Stimulated activated naive CD8-positive, alpha-beta T cell treated with anti-CD3 and anti-CD28 coated beads, Interleukin-15, amount 100 ng/mL, for 72 hours (primary cell): ENCODE measurements around the gene KRT6C.

Experiments
- ATAC-seq: fragments of 150-1000 bp; cut with Tn5 transposase; 2 replicates; pipeline ENCODE4 v1.10.0; 2021; ENCODE audit warnings: mild to moderate bottlenecking, moderate library complexity
- DNase-seq, 2 donors: peaks; one replicate each; pipeline ENCODE4 v3.0.0; 2021 to 2022
- H3K27ac Mint-ChIP-seq, 2 donors: one replicate each; pipeline ENCODE4 v1.8.0; 2022; ENCODE audit warnings: mild to moderate bottlenecking in 2 of 2, mixed read lengths in 2 of 2, moderate library complexity in 2 of 2
- H3K27me3 Mint-ChIP-seq: one replicate; pipeline ENCODE4 v1.8.0; 2022; ENCODE audit warnings: mixed read lengths
- H3K4me1 Mint-ChIP-seq: one replicate; pipeline ENCODE4 v1.8.0; 2022; ENCODE audit warnings: mild to moderate bottlenecking, mixed read lengths
- H3K4me3 Mint-ChIP-seq, 2 donors: one replicate each; pipeline ENCODE4 v1.8.0; 2022; ENCODE audit warnings: mild to moderate bottlenecking in 2 of 2, mixed read lengths in 2 of 2, moderate library complexity in 1 of 2
- H3K9me3 Mint-ChIP-seq, 2 donors: one replicate each; pipeline ENCODE4 v1.8.0; 2022; ENCODE audit warnings: mixed read lengths in 2 of 2

KRT6C gene

DNA sequence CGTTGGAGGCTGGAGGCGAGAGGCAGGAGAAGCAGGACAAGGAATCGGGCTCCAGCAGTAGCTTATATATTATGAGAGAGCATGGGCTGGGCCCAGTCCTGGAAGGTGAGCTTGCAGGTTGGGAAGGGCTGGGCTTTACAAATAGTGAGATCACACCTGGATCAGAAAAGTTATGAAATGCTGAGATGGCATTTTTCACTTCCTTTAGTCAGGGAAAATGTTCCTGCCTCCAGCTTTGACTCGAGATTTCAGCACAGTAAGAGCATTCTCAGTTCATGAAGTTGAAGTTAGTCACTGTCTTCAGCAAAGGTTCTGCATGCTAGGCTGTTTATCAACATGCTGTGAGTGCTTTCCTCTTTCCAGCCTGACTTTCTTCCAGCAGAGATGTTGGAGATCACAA lies at the start of gene KRT6C:
TSS of gene KRT6C (minus strand) at position 38 of the 400 bp plus-strand sequence. CDS start 68 bp downstream, outside the sequence.
- ATAC-seq (no peak), DNase-seq (no peak)
- H3K27me3 Mint-ChIP-seq: no peaks in the 10 kb centered on the region
- H3K9me3 Mint-ChIP-seq: peaks cover 0 to 4% of the 10 kb centered on the region in 2 donors
- H3K4me1 Mint-ChIP-seq: no peaks in the 10 kb centered on the region
- no peak within 1 kb of the TSS for H3K4me3 Mint-ChIP-seq
- no peak within 1 kb of the TSS for H3K27ac Mint-ChIP-seq

DNA sequence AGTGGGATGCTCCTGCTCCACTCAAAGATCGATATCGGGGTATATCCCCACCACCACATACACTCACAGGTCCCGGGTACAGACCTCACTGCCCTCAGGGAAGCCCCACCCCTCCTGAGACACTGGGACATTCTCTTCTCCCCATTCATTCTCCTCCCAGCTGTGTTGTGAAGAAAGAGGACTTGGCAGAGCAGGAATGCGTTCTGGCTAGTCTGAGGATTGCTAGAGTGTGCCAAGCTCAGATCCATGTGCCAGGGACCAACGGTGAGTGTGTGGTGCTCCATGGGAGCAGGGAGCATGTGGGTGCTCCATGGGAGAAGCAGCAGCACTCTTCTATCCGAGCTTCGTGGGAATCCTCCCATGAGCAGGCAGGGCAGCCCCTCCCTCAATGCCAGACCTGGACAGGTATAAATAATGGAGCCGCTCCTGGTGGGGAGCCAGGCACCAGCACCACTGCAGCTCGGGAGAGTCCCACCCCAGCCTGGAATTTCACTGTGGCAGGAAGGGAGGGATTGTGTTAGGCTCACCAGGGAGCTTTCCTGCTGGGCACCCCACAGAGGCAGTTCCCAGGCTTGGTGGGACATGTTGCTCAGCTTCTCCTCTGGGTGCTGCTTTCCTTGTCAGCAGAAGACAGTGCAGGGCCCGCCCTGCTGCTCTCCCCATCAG lies 48.9 kb upstream of the KRT6C start:
- H3K9me3 Mint-ChIP-seq: no peaks in the 10 kb centered on the region
- ATAC-seq (no peak), DNase-seq (no peak)
- H3K27me3 Mint-ChIP-seq: peaks cover 16% of the 10 kb centered on the region
- no peak overlapping the region for H3K4me3 Mint-ChIP-seq
- H3K27ac Mint-ChIP-seq: no peak overlapping the region
- peaks cover 8% of the 10 kb centered on the region for H3K4me1 Mint-ChIP-seq

DNA sequence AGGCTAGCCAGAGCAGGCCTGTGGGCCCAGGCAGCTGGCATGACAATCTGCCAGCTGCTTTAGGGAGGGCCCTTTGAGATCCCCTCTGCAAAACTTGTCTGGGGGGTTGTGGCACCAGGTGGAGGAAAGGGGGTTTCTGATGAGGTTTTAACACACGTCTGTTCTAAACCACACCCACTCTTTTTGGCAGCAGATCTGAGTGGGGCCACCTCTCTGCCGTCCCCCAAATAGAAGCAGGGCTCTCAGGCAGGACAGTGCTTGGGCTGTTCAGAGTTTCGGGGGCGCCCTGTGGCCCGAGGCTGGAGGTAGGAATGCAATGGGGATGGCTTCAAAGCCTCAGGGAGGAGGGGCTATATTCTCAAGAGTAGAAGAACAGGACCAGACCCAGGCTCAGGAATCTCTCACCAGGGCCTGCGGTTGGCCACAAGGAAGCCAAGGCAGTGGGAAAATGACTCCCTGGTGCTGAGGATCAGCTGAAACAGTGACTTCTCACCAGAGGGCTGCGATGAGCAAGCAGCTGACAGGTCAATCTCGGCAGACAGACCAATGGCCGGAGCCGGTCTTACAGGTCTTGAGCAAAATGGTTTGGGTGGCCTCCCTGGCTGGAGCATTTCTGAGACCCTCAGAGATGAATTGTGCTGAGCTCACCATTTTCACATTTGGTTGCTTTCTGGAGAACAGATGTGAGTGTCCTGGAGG lies 48.1 kb upstream of the KRT6C start:
- peaks cover 16% of the 10 kb centered on the region for H3K27me3 Mint-ChIP-seq
- DNase-seq: no peak
- ATAC-seq: no peak
- H3K9me3 Mint-ChIP-seq: no peaks in the 10 kb centered on the region
- peak overlapping the region in 1 of 2 donors; percentile 84 for H3K27ac Mint-ChIP-seq
- no peak overlapping the region for H3K4me3 Mint-ChIP-seq
- H3K4me1 Mint-ChIP-seq: peaks cover 8% of the 10 kb centered on the region

DNA sequence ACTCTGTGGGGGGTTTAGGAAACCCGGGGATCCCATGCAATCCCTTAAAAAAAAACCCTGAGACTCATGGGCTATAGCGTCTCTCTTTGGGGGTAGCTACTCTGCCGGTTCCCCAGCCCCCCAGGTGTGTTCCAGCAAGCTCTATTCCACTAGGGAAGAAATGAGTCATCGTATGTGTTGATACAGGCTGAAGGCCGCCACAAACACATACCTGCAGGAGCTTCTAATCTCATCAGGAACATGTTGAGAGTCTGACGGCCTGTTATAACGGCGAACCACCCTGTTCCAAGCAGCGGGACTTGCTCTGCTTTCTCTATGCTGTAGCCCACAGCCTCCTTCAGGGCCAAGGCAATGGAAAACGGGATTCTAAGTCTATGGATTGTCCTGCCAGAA lies 47.6 kb upstream of the KRT6C start:
- Mint-ChIP-seq H3K27me3 (peaks cover 16% of the 10 kb centered on the region), H3K9me3 (no peaks in the 10 kb centered on the region), H3K4me3 (no peak overlapping the region), H3K4me1 (peaks cover 8% of the 10 kb centered on the region), H3K27ac (no peak overlapping the region)
- DNase-seq (no peak), ATAC-seq (no peak)

DNA sequence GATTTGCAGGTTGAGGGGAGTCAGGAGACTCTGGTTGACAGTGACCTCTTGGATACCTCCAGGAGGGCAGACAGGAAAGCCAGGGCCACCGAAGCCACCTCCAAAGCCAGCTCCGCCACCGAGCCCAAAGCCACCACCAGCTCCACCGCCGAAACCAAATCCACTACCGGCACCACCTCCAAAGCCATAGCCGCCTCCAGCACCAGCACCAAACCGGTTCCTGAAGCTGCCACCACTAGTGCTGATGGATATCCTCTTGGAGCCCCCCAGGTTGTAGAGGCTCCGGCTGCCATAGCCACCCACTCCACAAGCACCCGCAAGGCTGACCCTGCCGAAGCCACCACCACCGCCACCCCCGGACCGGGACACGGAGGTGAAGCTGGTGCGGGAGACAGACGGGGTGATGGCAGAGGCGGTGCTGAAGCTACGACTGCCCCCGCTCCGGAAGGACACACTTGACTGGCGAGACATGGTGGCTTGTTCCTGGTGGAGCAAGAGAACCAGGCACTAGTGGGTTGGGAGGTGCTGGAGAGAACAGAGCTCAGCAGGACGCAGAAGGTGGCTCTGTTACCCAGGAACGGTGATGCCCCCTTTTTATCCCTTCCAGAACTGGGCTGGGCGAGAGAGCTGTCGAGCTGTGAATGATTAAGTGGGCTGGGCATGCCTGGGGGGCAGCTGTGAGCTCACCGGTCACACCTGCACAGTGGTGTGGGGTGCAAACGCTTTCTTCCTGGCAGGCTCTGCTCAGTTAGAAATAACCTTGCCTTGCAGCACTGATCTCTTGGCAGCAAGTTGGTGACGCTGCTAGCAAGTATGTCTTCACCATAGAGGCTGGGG lies 46.4 kb upstream of the KRT6C start, which contains the start of gene KRT5:
TSS of gene KRT5 (minus strand) at position 569 of the 837 bp plus-strand sequence. CDS start at position 471, 98 bp downstream.
- no peak for DNase-seq
- H3K9me3 Mint-ChIP-seq: no peaks in the 10 kb centered on the region

DNA sequence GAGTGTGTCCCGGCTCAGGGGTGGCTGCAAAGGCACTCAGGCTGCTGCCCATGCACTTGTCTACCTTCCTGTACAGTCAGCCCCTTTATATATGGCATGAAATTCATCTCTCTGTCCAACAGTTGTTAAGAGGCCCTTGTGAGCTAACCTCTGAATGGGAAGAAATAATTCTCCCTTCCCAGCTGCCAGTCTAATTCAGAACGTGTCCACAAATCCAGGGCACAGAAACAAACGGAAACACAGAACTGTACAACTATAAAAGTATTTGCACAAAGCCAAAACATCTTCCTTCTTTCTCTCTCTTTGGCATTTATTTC lies 45.7 kb upstream of the KRT6C start:
- Mint-ChIP-seq H3K27me3 (peaks cover 16% of the 10 kb centered on the region), H3K9me3 (no peaks in the 10 kb centered on the region)

More for the DNA sequence above, 46.4 kb upstream of the KRT6C start, which contains the start of gene KRT5:
- peaks cover 16% of the 10 kb centered on the region for H3K27me3 Mint-ChIP-seq
- no peak within 1 kb of the TSS for H3K4me3 Mint-ChIP-seq
- no peak for ATAC-seq
- no peak within 1 kb of the TSS for H3K27ac Mint-ChIP-seq
- peaks cover 8% of the 10 kb centered on the region for H3K4me1 Mint-ChIP-seq

DNA sequence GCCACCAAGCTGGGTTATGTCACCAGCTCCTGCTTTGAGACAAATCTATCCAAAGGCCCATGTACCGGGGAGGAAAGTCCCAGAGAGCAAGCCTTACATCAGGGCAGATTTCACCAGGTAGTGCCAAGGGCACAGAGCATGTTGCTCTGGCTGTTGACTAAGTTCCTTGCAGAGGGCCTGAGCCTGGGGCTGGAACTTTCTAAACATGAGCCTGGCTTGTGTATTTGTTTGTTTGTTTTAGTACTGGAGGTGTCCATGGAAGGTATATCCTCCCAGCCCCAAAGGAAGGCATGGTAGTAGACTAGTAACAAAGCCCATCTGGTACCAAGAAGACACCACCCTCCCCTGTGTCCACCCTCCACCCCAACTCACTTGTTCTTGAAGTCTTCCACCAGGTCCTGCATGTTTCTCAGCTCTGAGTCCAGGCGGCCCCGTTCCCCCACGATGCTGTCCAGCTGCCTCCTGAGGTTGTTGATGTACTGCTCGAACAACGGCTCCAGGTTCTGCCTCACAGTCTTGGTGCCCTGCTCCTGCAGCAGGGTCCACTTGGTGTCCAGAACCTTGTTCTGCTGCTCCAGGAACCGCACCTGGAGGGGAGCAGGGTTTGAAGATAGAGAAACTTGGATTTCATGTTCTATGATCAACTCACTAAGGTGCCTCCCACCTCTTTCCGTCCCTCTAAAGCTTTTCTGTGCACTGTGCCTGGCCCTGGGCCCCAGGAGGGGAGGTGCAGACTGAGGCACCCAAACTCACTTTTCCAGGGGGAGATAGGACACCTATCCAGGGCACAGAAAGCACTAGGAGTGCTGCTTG lies 45.2 kb upstream of the KRT6C start:
- ATAC-seq: no peak
- DNase-seq: no peak
- Mint-ChIP-seq H3K27me3 (peaks cover 16% of the 10 kb centered on the region), H3K27ac (peak overlapping the region in 1 of 2 donors; percentile 91), H3K4me3 (no peak overlapping the region), H3K4me1 (peaks cover 8% of the 10 kb centered on the region), H3K9me3 (no peaks in the 10 kb centered on the region)

More for the DNA sequence above, 45.7 kb upstream of the KRT6C start:
- Mint-ChIP-seq H3K4me3 (no peak overlapping the region), H3K27ac (no peak overlapping the region), H3K4me1 (peaks cover 8% of the 10 kb centered on the region)
- ATAC-seq (no peak), DNase-seq (no peak)

DNA sequence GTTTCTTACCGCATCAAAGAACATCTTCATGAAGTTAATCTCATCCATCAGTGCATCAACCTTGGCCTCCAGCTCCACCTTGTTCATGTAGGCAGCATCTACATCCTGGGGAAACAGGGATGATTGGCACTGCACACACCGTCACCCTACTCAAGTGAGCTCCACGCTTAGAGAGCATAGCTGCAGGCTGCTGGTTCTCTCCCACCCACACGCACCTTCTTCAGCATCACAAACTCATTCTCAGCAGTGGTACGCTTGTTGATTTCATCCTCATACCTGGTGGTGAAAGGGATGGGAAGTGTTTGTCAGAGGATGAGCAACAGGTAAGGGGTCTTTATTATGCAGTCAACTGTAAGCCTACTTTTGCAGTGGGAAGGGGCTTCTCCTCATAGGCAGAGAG lies 44.3 kb upstream of the KRT6C start:
- Mint-ChIP-seq H3K27me3 (peaks cover 16% of the 10 kb centered on the region), H3K4me3 (no peak overlapping the region), H3K4me1 (peaks cover 8% of the 10 kb centered on the region), H3K27ac (no peak overlapping the region), H3K9me3 (no peaks in the 10 kb centered on the region)
- no peak for ATAC-seq
- no peak for DNase-seq

DNA sequence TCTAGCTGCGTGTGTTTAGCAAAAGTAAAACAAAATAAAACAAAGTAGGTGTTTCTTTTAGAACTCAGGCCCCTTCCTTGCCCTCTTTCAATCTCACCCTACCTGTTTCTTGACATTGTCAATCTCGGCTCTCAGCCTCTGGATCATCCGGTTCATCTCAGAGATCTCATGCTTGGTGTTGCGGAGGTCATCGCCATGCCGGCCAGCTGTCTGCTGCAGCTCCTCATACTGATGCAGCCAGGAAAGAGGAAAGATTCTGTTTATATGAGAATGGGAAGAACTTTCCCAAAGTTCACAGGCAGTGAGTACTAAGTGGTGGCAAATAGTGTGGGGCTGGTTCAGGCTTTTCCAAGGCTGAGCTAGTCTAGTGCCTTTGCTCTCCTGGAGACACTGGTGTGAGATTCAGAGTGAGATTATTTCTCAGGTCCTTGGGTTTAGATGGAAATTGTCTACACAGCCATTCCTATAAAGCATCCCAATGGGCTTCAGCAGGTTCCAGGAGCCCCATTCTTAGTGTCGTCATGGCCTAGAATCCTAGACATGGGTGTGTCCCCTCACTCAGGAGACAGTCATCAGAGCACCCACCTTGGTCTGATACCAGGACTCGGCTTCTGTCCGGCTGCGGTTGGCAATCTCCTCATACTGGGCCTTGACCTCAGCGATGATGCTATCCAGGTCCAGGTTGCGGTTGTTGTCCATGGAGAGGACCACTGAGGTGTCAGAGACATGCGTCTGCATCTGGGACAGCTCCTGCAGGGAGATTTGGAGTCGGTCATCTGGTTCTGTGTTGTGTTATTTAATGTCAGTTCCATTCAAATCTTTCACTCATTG lies 43.6 kb upstream of the KRT6C start:
- DNase-seq (no peak), ATAC-seq (no peak)
- Mint-ChIP-seq H3K9me3 (no peaks in the 10 kb centered on the region), H3K4me3 (no peak overlapping the region), H3K27me3 (peaks cover 10% of the 10 kb centered on the region), H3K27ac (no peak overlapping the region), H3K4me1 (peaks cover 8% of the 10 kb centered on the region)

DNA sequence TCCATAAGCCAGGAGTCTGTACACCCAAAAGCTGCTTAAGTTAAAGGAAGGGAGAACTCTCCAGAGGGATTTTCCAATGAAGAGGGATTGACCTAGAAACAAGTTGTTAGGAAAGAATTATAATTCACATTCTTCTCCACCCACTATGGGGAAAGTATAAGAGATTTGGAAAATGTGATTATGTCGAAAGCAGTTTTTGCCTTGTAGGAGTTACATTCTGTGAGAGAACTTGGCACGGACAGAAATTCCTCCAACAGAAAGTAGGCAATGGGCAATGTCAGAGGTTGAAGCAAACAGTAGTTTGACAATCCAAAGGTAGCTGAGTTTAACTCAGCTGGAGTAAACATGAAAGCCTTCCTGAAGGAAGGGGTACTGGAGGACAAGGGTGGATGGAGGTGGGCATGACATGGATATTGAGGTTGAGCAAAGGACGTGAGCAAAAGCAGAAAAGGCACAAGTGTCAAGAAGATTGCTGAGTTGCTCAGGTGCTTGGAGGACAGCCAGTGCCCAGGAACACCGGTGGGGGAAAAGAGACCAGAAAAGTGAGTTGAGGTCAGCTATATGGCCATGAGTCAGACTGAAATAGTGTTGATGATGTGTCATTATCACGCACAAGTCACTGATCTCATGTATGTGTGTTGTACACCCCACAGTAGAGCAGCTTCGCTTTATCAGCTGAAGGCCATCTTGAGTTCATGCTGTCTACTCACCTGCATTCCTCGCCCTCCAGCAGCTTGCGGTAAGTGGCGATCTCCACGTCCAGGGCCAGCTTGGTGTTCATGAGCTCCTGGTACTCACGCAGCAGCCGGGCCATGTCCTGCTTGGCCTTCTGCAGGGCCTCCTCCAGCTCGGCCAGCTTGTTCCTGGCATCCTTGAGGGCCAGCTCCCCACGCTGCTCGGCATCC lies 42.6 kb upstream of the KRT6C start:
- Mint-ChIP-seq H3K27me3 (no peaks in the 10 kb centered on the region), H3K4me3 (no peak overlapping the region)

DNA sequence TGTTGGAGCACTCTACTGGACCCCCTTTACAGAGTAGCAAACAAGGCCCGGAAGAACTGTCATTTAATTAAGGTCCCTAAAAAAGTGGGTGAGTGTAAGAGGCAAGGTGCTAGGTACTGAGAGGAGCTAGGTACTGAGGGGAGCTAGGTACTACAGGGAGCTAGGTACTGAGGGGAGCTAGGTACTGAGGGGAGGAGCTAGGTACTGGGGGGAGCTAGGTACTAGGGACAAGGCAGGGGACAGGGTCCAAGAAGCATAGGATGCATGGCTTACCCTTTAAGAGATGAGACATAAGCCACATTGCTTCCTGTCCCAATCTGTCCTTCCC lies 41.7 kb upstream of the KRT6C start:
- Mint-ChIP-seq H3K4me3 (no peak overlapping the region), H3K27ac (peak overlapping the region in 1 of 2 donors; percentile 1), H3K4me1 (no peaks in the 10 kb centered on the region), H3K9me3 (peaks cover 7 to 8% of the 10 kb centered on the region in 2 donors), H3K27me3 (peaks cover under 1% of the 10 kb centered on the region)
- no peak for DNase-seq
- no peak for ATAC-seq

More for the DNA sequence above, 42.6 kb upstream of the KRT6C start:
- H3K4me1 Mint-ChIP-seq: peaks cover under 1% of the 10 kb centered on the region
- ATAC-seq (no peak), DNase-seq (no peak)
- H3K9me3 Mint-ChIP-seq: peaks cover 6 to 7% of the 10 kb centered on the region in 2 donors
- peak overlapping the region in 1 of 2 donors; percentile 59 for H3K27ac Mint-ChIP-seq

DNA sequence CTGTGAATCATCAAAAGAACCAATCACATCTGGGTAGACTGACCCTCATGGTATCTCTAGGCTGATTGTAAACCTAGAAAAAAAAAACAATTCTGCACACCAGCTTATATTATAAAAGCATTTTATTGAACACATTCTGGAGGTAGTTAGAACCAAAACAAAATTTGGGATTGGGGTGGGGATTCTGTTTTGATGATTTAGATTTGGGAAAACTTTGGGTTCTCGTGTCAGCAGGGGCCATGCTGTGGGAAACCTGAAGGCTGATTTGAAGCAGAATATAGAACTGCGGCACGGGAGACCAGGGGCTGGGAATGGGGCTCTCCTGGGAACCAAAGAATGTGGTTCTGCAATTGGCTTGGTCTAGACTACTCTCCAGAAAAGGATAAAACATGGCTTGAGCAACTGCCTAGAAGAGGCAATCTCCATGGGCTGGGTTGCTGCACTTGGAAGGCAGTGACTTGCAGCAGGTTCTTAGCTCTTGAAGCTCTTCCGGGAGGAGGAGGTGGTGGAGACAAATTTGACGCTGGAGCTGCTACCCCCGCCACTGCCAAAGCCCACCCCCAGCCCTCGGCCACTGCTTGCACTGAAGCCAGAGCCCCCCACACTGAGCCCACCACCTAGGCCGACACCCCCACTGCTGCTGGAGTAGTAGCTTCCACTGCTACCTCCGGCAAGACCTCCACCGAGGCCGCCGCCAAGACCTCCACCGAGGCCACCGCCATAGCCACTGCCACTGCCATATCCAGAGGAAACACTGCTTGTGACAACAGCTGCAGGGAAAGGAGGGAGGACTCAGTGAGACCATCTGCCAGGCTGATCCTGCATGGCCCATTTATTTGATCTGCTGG lies 41.1 kb upstream of the KRT6C start:
- DNase-seq (no peak), ATAC-seq (no peak)
- H3K27ac Mint-ChIP-seq: no peak overlapping the region
- no peaks in the 10 kb centered on the region for H3K4me1 Mint-ChIP-seq
- no peak overlapping the region for H3K4me3 Mint-ChIP-seq
- H3K9me3 Mint-ChIP-seq: peaks cover 7 to 8% of the 10 kb centered on the region in 2 donors
- peaks cover 7% of the 10 kb centered on the region for H3K27me3 Mint-ChIP-seq

DNA sequence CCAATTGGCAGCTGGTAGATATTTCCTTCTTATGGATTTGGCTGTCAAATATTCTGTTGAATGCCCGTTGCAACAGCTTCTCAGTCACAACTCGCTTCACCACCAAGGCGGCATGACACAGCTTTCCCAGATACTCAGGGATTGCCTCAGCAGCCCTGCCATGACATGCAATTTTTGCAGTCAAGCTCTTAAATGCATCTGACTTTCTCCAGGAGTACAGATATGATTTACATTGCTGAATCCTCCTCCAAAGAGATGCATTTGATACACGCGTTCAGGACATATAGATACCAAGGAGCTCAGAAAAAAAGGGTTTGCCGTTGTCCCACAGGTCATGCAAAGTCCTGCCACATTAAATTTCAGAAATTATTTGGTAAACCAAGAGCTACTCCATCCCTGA lies 40.1 kb upstream of the KRT6C start:
- no peak overlapping the region for H3K27ac Mint-ChIP-seq
- peaks cover 7 to 8% of the 10 kb centered on the region in 2 donors for H3K9me3 Mint-ChIP-seq
- ATAC-seq (no peak), DNase-seq (no peak)
- H3K4me1 Mint-ChIP-seq: no peaks in the 10 kb centered on the region
- peaks cover 9% of the 10 kb centered on the region for H3K27me3 Mint-ChIP-seq
- no peak overlapping the region for H3K4me3 Mint-ChIP-seq
